H1 (cell line): ENCODE data around the gene ZC3H18. TPM values are rescaled to one million over a fixed set of nuclear protein-coding genes. Genes with fewer than 3 reads are reported as not detected.

Experiments
- CTCF ChIA-PET: fragments of 300-600 bp; sonication (Branson Sonifier 250); formaldehyde crosslinking; loops from one replicate; lab custom pipeline; 2021; ENCODE audit not compliant: partially characterized antibody; lab: Charles Lee
- POLR2A ChIA-PET: fragments of 300-600 bp; sonication (Branson Sonifier 250); formaldehyde crosslinking; loops from one replicate; lab custom pipeline; 2021; ENCODE audit warnings: inconsistent platforms; ENCODE audit not compliant: partially characterized antibody; lab: Charles Lee
- DNase-seq, 2 experiments: peaks; one replicate each; pipeline versions ENCODE4 v3.0.0 to v3.0.0-alpha.2; 2010 to 2022; ENCODE audit warnings: low spot score in 2 of 2, low read depth in 1 of 2, mixed read lengths in 1 of 2
- FAIRE-seq: peaks from 2 replicates; lab custom pipeline; 2011; peaks lifted over from hg19 to GRCh38; lab: Jason Lieb, UNC
- H2AFZ ChIP-seq: 2 replicates; pipeline ENCODE4 v1.8.1; 2012; ENCODE audit warnings: low read length, inconsistent platforms
- H2AK5ac ChIP-seq: 2 replicates; pipeline ENCODE4 v1.6.1; 2013; ENCODE audit warnings: low read depth, low read length
- H2BK120ac ChIP-seq: replicated peaks from 2 replicates; pipeline ENCODE3; 2013; ENCODE audit warnings: low read depth, low read length, inconsistent platforms
- H2BK12ac ChIP-seq: 2 replicates; pipeline ENCODE4 v1.6.1; 2013; ENCODE audit warnings: low read depth, low read length
- H2BK15ac ChIP-seq: 2 replicates; pipeline ENCODE4 v1.6.1; 2013; ENCODE audit warnings: low read length
- H2BK20ac ChIP-seq: 2 replicates; pipeline ENCODE4 v1.6.1; 2013; ENCODE audit warnings: low read length
- H2BK5ac ChIP-seq: 2 replicates; pipeline ENCODE4 v1.6.1; 2013; ENCODE audit warnings: low read depth, low read length
- H3K14ac ChIP-seq: 2 replicates; pipeline ENCODE4 v1.6.1; 2013; ENCODE audit warnings: inconsistent platforms; ENCODE audit not compliant: insufficient read length
- H3K18ac ChIP-seq: 2 replicates; pipeline ENCODE4 v1.6.1; 2013; ENCODE audit warnings: low read length; ENCODE audit errors: extremely low read depth
- H3K23ac ChIP-seq: 2 replicates; pipeline ENCODE4 v1.6.1; 2013; ENCODE audit warnings: inconsistent platforms; ENCODE audit not compliant: insufficient read length
- H3K23me2 ChIP-seq: 2 replicates; pipeline ENCODE4 v1.6.1; 2013; ENCODE audit warnings: low read depth, low read length
- H3K27ac ChIP-seq: 2 replicates; pipeline ENCODE4 v1.6.1; 2011; ENCODE audit warnings: low read depth, low read length, inconsistent platforms
- H3K27me3 ChIP-seq, 4 experiments: replicated peaks in 1 of 4; 1 replicate in 1 of 4; 2 replicates in 3 of 4; pipeline versions ENCODE4 v1.6.1 to v1.8.1; 2011 to 2013; ENCODE audit warnings: low read length in 3 of 4, mild to moderate bottlenecking in 3 of 4, inconsistent platforms in 2 of 4, mixed read lengths in 2 of 4, moderate library complexity in 1 of 4; ENCODE audit not compliant: control insufficient read depth in 3 of 4, insufficient read depth in 3 of 4; ENCODE audit errors: extremely low read depth in 1 of 4
- H3K36me3 ChIP-seq, 4 experiments: 2 replicates each; pipeline versions ENCODE4 v1.6.1 to v1.8.1; 2011 to 2013; ENCODE audit warnings: mild to moderate bottlenecking in 4 of 4, low read length in 3 of 4, moderate library complexity in 2 of 4, control low read depth in 1 of 4, inconsistent platforms in 1 of 4; ENCODE audit not compliant: insufficient read depth in 4 of 4, control insufficient read depth in 2 of 4
- H3K4ac ChIP-seq: replicated peaks from 2 replicates; pipeline ENCODE3; 2013; ENCODE audit warnings: low read length, low read depth, mixed read lengths, inconsistent platforms; ENCODE audit not compliant: insufficient read length
- H3K4me1 ChIP-seq, 4 experiments: replicated peaks in 1 of 4; 1 replicate in 1 of 4; 2 replicates in 3 of 4; pipeline versions ENCODE4 v1.6.1 to v1.8.1; 2011 to 2013; ENCODE audit warnings: low read length in 3 of 4, inconsistent platforms in 2 of 4, mixed read lengths in 1 of 4; ENCODE audit not compliant: insufficient read depth in 4 of 4, control insufficient read depth in 3 of 4
- H3K4me2 ChIP-seq, 2 experiments: 2 replicates each; pipeline versions ENCODE4 v1.6.1 to v1.8.1; 2011 to 2013; ENCODE audit warnings: low read depth in 2 of 2, low read length in 2 of 2, control low read depth in 1 of 2, inconsistent platforms in 1 of 2, mild to moderate bottlenecking in 1 of 2; ENCODE audit not compliant: insufficient read depth in 1 of 2
- H3K4me3 ChIP-seq, 4 experiments: fragments of 200-600, 300-600 bp in 1 of 4; sonication (generic), shearing (Covaris generic), sonication (Bioruptor Twin) in 1 of 4; 2 replicates each; pipeline versions ENCODE4 v1.5.1 to v1.8.1; 2011 to 2016; ENCODE audit warnings: low read length in 4 of 4, low read depth in 3 of 4, control low read depth in 2 of 4, inconsistent platforms in 2 of 4, mild to moderate bottlenecking in 2 of 4, mixed read lengths in 1 of 4, moderate library complexity in 1 of 4; ENCODE audit not compliant: insufficient read depth in 2 of 4; ENCODE audit errors: extremely low read depth in 1 of 4
- H3K56ac ChIP-seq: replicated peaks from 2 replicates; pipeline ENCODE3; 2013; ENCODE audit warnings: low read depth, mild to moderate bottlenecking, mixed read lengths, low read length, inconsistent platforms; ENCODE audit not compliant: insufficient read length
- H3K79me1 ChIP-seq: 2 replicates; pipeline ENCODE4 v1.6.1; 2013; ENCODE audit warnings: low read depth, low read length, control low read depth
- H3K79me2 ChIP-seq, 2 experiments: 2 replicates each; pipeline versions ENCODE4 v1.6.1 to v1.8.1; 2012 to 2013; ENCODE audit warnings: low read length in 2 of 2, mild to moderate bottlenecking in 2 of 2, inconsistent platforms in 1 of 2; ENCODE audit not compliant: insufficient read depth in 2 of 2, control insufficient read depth in 1 of 2
- H3K9ac ChIP-seq, 4 experiments: replicated peaks in 1 of 4; 1 replicate in 1 of 4; 2 replicates in 3 of 4; pipeline versions ENCODE4 v1.6.1 to v1.8.1; 2011 to 2013; ENCODE audit warnings: low read depth in 3 of 4, low read length in 3 of 4, control low read depth in 2 of 4, mild to moderate bottlenecking in 2 of 4, moderate library complexity in 2 of 4, inconsistent platforms in 1 of 4; ENCODE audit errors: extremely low read depth in 1 of 4
- H3K9me3 ChIP-seq, 2 experiments: 2 replicates each; pipeline versions ENCODE4 v1.6.1 to v1.8.1; 2012 to 2013; ENCODE audit warnings: mild to moderate bottlenecking in 2 of 2, moderate library complexity in 2 of 2, control low read depth in 1 of 2, inconsistent platforms in 1 of 2, low read depth in 1 of 2, low read length in 1 of 2, mixed read lengths in 1 of 2; ENCODE audit not compliant: insufficient read depth in 2 of 2
- H4K20me1 ChIP-seq, 2 experiments: replicated peaks in 1 of 2; 2 replicates each; pipeline versions ENCODE3 to v1.8.1; 2011 to 2013; ENCODE audit warnings: inconsistent platforms in 2 of 2, low read length in 2 of 2, mild to moderate bottlenecking in 1 of 2; ENCODE audit not compliant: insufficient read depth in 2 of 2, control insufficient read depth in 1 of 2
- H4K5ac ChIP-seq: 2 replicates; pipeline ENCODE4 v1.6.1; 2013; ENCODE audit warnings: low read length, low read depth, mixed read lengths, inconsistent platforms; ENCODE audit not compliant: insufficient read length
- H4K8ac ChIP-seq: 2 replicates; pipeline ENCODE4 v1.8.0; 2013; ENCODE audit warnings: mild to moderate bottlenecking, moderate library complexity, low read length, inconsistent platforms; ENCODE audit not compliant: insufficient read depth; ENCODE audit errors: extremely low read depth
- H4K91ac ChIP-seq: replicated peaks from 2 replicates; pipeline ENCODE3; 2013; ENCODE audit warnings: low read length, mixed read lengths, inconsistent platforms; ENCODE audit not compliant: insufficient read length
- ATF2 ChIP-seq: IDR thresholded peaks from 2 replicates; pipeline ENCODE4 v1.6.1; 2012; ENCODE audit warnings: low read length, inconsistent platforms
- EZH2 ChIP-seq: fragments of 200-600 bp; sonication (generic); IDR thresholded peaks from 2 replicates; pipeline ENCODE4 v1.7.1; 2012; ENCODE audit warnings: low read depth, mild to moderate bottlenecking, moderate library complexity, low read length, inconsistent platforms; ENCODE audit not compliant: severe bottlenecking
- GABPA ChIP-seq: IDR thresholded peaks from 2 replicates; pipeline ENCODE4 v1.6.1; 2011; ENCODE audit warnings: mild to moderate bottlenecking, low read length, moderate library complexity, borderline replicate concordance; ENCODE audit not compliant: insufficient read depth
- KDM4A ChIP-seq: IDR thresholded peaks from one replicate; pipeline ENCODE4 v1.7.1; 2012; ENCODE audit warnings: low read depth, mild to moderate bottlenecking, moderate library complexity, low read length, inconsistent platforms; ENCODE audit not compliant: severe bottlenecking
- RFX5 ChIP-seq: IDR thresholded peaks from 2 replicates; pipeline ENCODE4 v1.6.1; 2011; ENCODE audit warnings: low read depth, low read length, improper control_type of control experiment, borderline replicate concordance
- RXRA ChIP-seq: IDR thresholded peaks from 2 replicates; pipeline ENCODE4 v1.6.1; 2011; ENCODE audit warnings: low read depth, mild to moderate bottlenecking, low read length, moderate library complexity; ENCODE audit not compliant: insufficient read depth
- WGBS, 2 experiments: shearing (Covaris generic) in 1 of 2; methylation state at CpG; one replicate each; pipeline versions ENCODE4 v1.1.6 to v1.1.7; 2013 to 2015; ENCODE audit warnings: low lambda C conversion rate in 2 of 2, mixed read lengths in 2 of 2, inconsistent platforms in 1 of 2, low coverage in 1 of 2, missing lambda C conversion rate in 1 of 2; ENCODE audit not compliant: insufficient replicate concordance in 2 of 2, insufficient coverage in 1 of 2, insufficient read length in 1 of 2; ENCODE audit errors: extremely low coverage in 1 of 2, missing lambda C conversion rate in 1 of 2; 5-methylcytosine and 5-hydroxymethylcytosine counted together
- polyA plus RNA-seq, 7 experiments: library from polyadenylated mRNA; depleted of rRNA in 3 of 7; stranded (reverse) in 5 of 7; unstranded in 2 of 7; fragments of >200 nt in 5 of 7; fragments of 200-250 nt in 2 of 7; gene quantifications; 1 replicate in 5 of 7; 2 replicates in 1 of 7; 4 replicates in 1 of 7; pipeline versions ENCODE4 v1.2.1 to v1.2.3, GENCODE V29; 2011 to 2013; ENCODE audit warnings: missing spikeins in 2 of 7, mixed read lengths in 2 of 7
- total RNA-seq: library from RNA; stranded (reverse); fragmentation: NEBNext Ultra II Directional; extraction: Animal tissue kit (Norgen Biotek cat#: 25700); gene quantifications from 2 replicates; pipeline ENCODE4 v1.2.1, GENCODE V29; 2021

ZC3H18 gene
- total and polyA plus RNA-seq, 2 of the 8 experiments (the other 6 are each of a cell fraction or from before 2014, with no cell fraction given): 12.1 to 73.2 TPM

GRCh38 chr16:88548985-88549384 lies 21.2 kb upstream of the ZC3H18 start:
- H3K27me3 ChIP-seq: peaks cover 12 to 34% (median 25%) of the 10 kb centered on the region in 4 experiments
- no peak overlapping the region for H2BK5ac ChIP-seq
- 0 out of 2 replicates have a peak overlapping the region, but pooled peaks have one; percentile 46 for H2BK15ac ChIP-seq
- 89% methylated on average over 13 of the region's 13 CpGs; no CpG with 5 or more reads in 1 of the 2 experiments for WGBS, 2 experiments
- H2AFZ ChIP-seq: no peak overlapping the region
- no peak overlapping the region for H3K9ac ChIP-seq
- H4K20me1 ChIP-seq: no peaks in the 10 kb centered on the region
- no peak overlapping the region for H3K14ac ChIP-seq
- POLR2A ChIA-PET: interaction anchor here (1.0 to 2.0 kb wide), 4 partner anchors 9 to 17 kb away, joined by 3 to 8 read pairs (median 4); no protein-coding TSS in a partner anchor
- H3K4me3 ChIP-seq: no peak overlapping the region
- no peak overlapping the region for H2BK12ac ChIP-seq
- no peak overlapping the region for H3K4ac ChIP-seq
- DNase-seq (no peak), FAIRE-seq (no peak)
- no peak overlapping the region for H4K8ac ChIP-seq
- H4K5ac ChIP-seq: no peak overlapping the region
- no peaks in the 10 kb centered on the region for H3K36me3 ChIP-seq
- no peak overlapping the region for H3K23ac ChIP-seq
- no peak overlapping the region for H2AK5ac ChIP-seq
- H4K91ac ChIP-seq: no peak overlapping the region
- peaks cover 0 to 8% (median 0%) of the 10 kb centered on the region in 4 experiments; a peak in 1 of 7 replicates for H3K4me1 ChIP-seq
- H3K79me1 ChIP-seq: no peaks in the 10 kb centered on the region
- H3K4me2 ChIP-seq: no peak overlapping the region
- no peak overlapping the region for H2BK120ac ChIP-seq
- H2BK20ac ChIP-seq: no peak overlapping the region
- peaks cover 0 to 6% of the 10 kb centered on the region in 2 experiments; a peak in 1 of 4 replicates for H3K9me3 ChIP-seq
- TF ChIP-seq KDM4A (no peak), GABPA (no peak), EZH2 (no peak), ATF2 (no peak), RXRA (no peak), RFX5 (no peak)
- CTCF ChIA-PET: interaction anchor here (1.1 to 4.6 kb wide), 3 partner anchors 10 to 55 kb away, joined by 3 to 24 read pairs (median 6); no protein-coding TSS in a partner anchor
- H3K27ac ChIP-seq: no peak overlapping the region
- no peaks in the 10 kb centered on the region for H3K23me2 ChIP-seq
- no peak overlapping the region for H3K56ac ChIP-seq
- no peak overlapping the region for H3K18ac ChIP-seq
- H3K79me2 ChIP-seq: no peaks in the 10 kb centered on the region
